Smooth muscle cell (in vitro differentiated cells): ENCODE measurements around the gene DPH2. TPM values are rescaled to one million over a fixed set of nuclear protein-coding genes. Genes with fewer than 3 reads are reported as not detected.
A peak's percentile ranks its signal among the peaks of the same experiment; 100 is the strongest.

Experiments used
- DNase-seq: peaks from one replicate; lab custom pipeline; 2025; ENCODE audit not compliant: unreplicated experiment; lab: John Stamatoyannopoulos, UW
- H2AFZ ChIP-seq: fragments of 200-600 bp; sonication (generic); 2 replicates; pipeline ENCODE4 v1.6.0; 2016; ENCODE audit warnings: antibody characterized with exemption, low read depth, mild to moderate bottlenecking
- H3F3A ChIP-seq: fragments of 200-600 bp; sonication (generic); 2 replicates; pipeline ENCODE4 v1.6.0; 2017; ENCODE audit warnings: antibody characterized with exemption, low read depth
- H3K27ac ChIP-seq: fragments of 200-600 bp; sonication (generic); 2 replicates; pipeline ENCODE4 v1.5.1; 2016; ENCODE audit warnings: low read depth, mild to moderate bottlenecking
- H3K27me3 ChIP-seq: fragments of 200-600 bp; sonication (generic); 2 replicates; pipeline ENCODE4 v1.6.1; 2016; ENCODE audit warnings: low read depth, mild to moderate bottlenecking
- H3K36me3 ChIP-seq: fragments of 200-600 bp; sonication (generic); 2 replicates; pipeline ENCODE4 v1.5.1; 2016; ENCODE audit warnings: low read depth
- H3K4me1 ChIP-seq: fragments of 200-600 bp; sonication (generic); 2 replicates; pipeline ENCODE4 v1.5.1; 2016; ENCODE audit warnings: low read depth
- H3K4me2 ChIP-seq: fragments of 200-600 bp; sonication (generic); 2 replicates; pipeline ENCODE4 v1.6.0; 2016; ENCODE audit warnings: mild to moderate bottlenecking
- H3K4me3 ChIP-seq: fragments of 200-600 bp; sonication (generic); 2 replicates; pipeline ENCODE4 v1.5.1; 2016; ENCODE audit warnings: mild to moderate bottlenecking
- H3K79me2 ChIP-seq: fragments of 200-600 bp; sonication (generic); 2 replicates; pipeline ENCODE4 v1.6.0; 2016; ENCODE audit warnings: low read depth, mild to moderate bottlenecking
- H3K9ac ChIP-seq: fragments of 200-600 bp; sonication (generic); 2 replicates; pipeline ENCODE4 v1.6.0; 2016; ENCODE audit warnings: low read depth
- H3K9me3 ChIP-seq: fragments of 200-600 bp; sonication (generic); replicated peaks from 2 replicates; pipeline ENCODE4 v1.5.1; 2016; ENCODE audit warnings: low read depth
- H4K20me1 ChIP-seq: fragments of 200-600 bp; sonication (generic); 2 replicates; pipeline ENCODE4 v1.6.0; 2016; ENCODE audit warnings: low read depth
- CTCF ChIP-seq: fragments of 200-600 bp; sonication (generic); IDR thresholded peaks from 2 replicates; pipeline ENCODE4 v1.5.1; 2017; ENCODE audit warnings: borderline replicate concordance, mild to moderate bottlenecking, antibody characterized with exemption; ENCODE audit not compliant: insufficient read depth, poor library complexity, severe bottlenecking
- WGBS: methylation state at CpG from one replicate; pipeline ENCODE4 v1.1.7; 2016; ENCODE audit warnings: low lambda C conversion rate; 5-methylcytosine and 5-hydroxymethylcytosine counted together
- polyA plus RNA-seq: library from polyadenylated mRNA; unstranded; fragments of >200 nt; fragmentation: Nextera tagmentation; extraction: Ambion mirVana; gene quantifications from 2 replicates; pipeline ENCODE4 v1.2.1, GENCODE V29; 2016
- total RNA-seq: library from RNA; depleted of rRNA; stranded (reverse); fragments of >200 nt; gene quantifications from 2 replicates; pipeline ENCODE4 v1.2.3, GENCODE V29; 2014

The DPH2 gene
- total and polyA plus RNA-seq, 2 experiments from 2014 or later: 20.3 to 23.5 TPM

GRCh38 chr1:43992232-43992995, 22.6 kb downstream of the DPH2 start:
- Histone ChIP-seq H3K79me2 (no peaks in the 10 kb centered on the region), H3K4me3 (peak overlapping the region; percentile 51), H3K9ac (no peak overlapping the region), H3K27me3 (no peaks in the 10 kb centered on the region), H2AFZ (no peak overlapping the region), H3K36me3 (no peaks in the 10 kb centered on the region), H4K20me1 (no peaks in the 10 kb centered on the region), H3K27ac (no peak overlapping the region), H3K9me3 (no peaks in the 10 kb centered on the region), H3F3A (peaks cover 11% of the 10 kb centered on the region), H3K4me1 (peaks cover 11% of the 10 kb centered on the region), H3K4me2 (peak overlapping the region; percentile 95)
- TF ChIP-seq CTCF: no peak
- 47% methylated on average over 11 of the region's 11 CpGs for WGBS
- DNase-seq: no peak

- Histone ChIP-seq H3K4me2 (no peak overlapping the region), H2AFZ (no peak overlapping the region), H3K9ac (no peak overlapping the region), H3K4me3 (no peak overlapping the region), H3K27me3 (no peaks in the 10 kb centered on the region), H3K36me3 (no peaks in the 10 kb centered on the region), H3K27ac (no peak overlapping the region), H3K9me3 (no peaks in the 10 kb centered on the region), H4K20me1 (no peaks in the 10 kb centered on the region), H3F3A (peaks cover 10% of the 10 kb centered on the region), H3K79me2 (no peaks in the 10 kb centered on the region), H3K4me1 (peaks cover 11% of the 10 kb centered on the region)
- no peak for TF ChIP-seq CTCF
- 93% methylated on average over 9 of the region's 9 CpGs for WGBS
- no peak for DNase-seq
Measured at GRCh38 chr1:43993206-43993914, 23.6 kb downstream of the DPH2 start.

GRCh38 chr1:43994071-43994470, 24.3 kb downstream of the DPH2 start:
- Histone ChIP-seq H3K79me2 (no peaks in the 10 kb centered on the region), H3K36me3 (no peaks in the 10 kb centered on the region), H3K27ac (no peak overlapping the region), H3K9ac (no peak overlapping the region), H2AFZ (no peak overlapping the region), H3K9me3 (no peaks in the 10 kb centered on the region), H4K20me1 (no peaks in the 10 kb centered on the region), H3K4me2 (no peak overlapping the region), H3K4me3 (no peak overlapping the region), H3K4me1 (peaks cover 11% of the 10 kb centered on the region), H3F3A (peaks cover 10% of the 10 kb centered on the region), H3K27me3 (no peaks in the 10 kb centered on the region)
- no peak for DNase-seq
- WGBS: 93% methylated on average over 7 of the region's 7 CpGs
- TF ChIP-seq CTCF: no peak
